Medulla oblongata (tissue), 1 donor: Measurements from ENCODE around the gene SCUBE1.
"Not testable (repeated sequence)": the region's sequence is repeated elsewhere in the genome, so short reads cannot be mapped to it uniquely, and the experiment has no call there.

Source experiments
- DNase-seq: peaks from one replicate; pipeline ENCODE4 v3.0.0-alpha.2; 2015; ENCODE audit errors: extremely low spot score

The SCUBE1 gene

GRCh38 chr22:43356881-43357280 lies 13.7 kb upstream of the SCUBE1 start:
- no peak for DNase-seq

GRCh38 chr22:43355688-43356087 lies 12.5 kb upstream of the SCUBE1 start:
- not testable (repeated sequence) for DNase-seq

DNA sequence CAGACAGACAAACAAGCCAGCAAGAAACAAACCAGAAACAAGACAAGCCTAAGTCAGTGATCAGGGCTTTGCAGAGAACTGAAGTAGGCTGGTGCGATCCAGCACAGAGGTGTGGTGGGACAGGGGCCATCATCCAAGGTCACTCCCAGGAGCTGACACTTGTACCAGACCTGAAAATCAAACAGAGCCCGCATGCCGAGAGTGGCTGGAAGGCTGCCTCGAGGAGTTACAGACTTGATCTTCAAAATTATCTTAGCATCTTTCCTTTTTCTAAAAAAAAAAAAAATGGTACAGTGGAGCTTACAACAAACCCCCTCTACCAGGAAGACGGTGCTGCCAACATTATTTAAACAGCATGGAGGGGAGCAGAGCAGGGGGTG lies 8.8 kb upstream of the SCUBE1 start:
- DNase-seq: no peak

DNA sequence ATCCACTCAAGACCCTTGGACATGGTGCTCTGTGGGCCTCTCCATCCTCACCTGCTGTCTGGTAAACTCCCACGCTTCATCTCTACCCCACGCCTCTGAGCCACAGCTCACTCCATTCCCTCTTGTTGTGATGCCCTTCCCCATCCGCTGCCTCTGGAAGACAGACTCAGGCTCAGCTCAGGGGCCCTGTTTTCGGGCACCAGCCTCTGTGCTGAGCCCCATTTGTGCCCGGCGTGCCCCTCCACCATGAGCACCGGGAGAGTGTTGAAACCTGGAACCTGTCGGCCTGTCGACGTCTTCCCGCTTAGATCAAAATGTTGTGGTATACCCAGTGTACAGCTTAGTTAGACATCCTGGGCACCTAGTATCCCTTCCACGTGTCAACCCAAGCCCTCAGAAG lies 6.5 kb upstream of the SCUBE1 start:
- DNase-seq: no peak

GRCh38 chr22:43346521-43346929 lies 3.4 kb upstream of the SCUBE1 start:
- peak; percentile 23 for DNase-seq

GRCh38 chr22:43345761-43346301 lies 2.7 kb upstream of the SCUBE1 start:
- no peak for DNase-seq

GRCh38 chr22:43345356-43345755 lies 2.2 kb upstream of the SCUBE1 start:
- DNase-seq: no peak

DNA sequence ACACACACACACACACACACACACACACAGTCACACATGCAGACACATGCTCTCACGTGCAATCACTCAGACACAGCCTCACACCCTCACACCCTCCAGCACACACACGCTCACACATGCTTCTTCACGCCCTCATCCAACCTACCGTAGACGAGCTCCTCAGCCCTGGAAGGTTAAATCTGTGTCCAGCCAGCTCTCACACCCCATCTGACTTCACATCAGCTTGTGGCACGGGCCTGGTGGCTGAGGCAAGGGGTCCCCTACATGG lies 1.3 kb upstream of the SCUBE1 start:
- DNase-seq: no peak

- no peak for DNase-seq
Measured at GRCh38 chr22:43343670-43344519, 723 bp upstream of the SCUBE1 start.

- no peak for DNase-seq
Measured at GRCh38 chr22:43342347-43343261, 568 bp downstream of the SCUBE1 start.

GRCh38 chr22:43341565-43341964 lies 1.6 kb downstream of the SCUBE1 start:
- DNase-seq: no peak

GRCh38 chr22:43338766-43339345 lies 4.3 kb downstream of the SCUBE1 start:
- DNase-seq: no peak

GRCh38 chr22:43337946-43338345 lies 5.2 kb downstream of the SCUBE1 start:
- DNase-seq: no peak

GRCh38 chr22:43337385-43337784 lies 5.8 kb downstream of the SCUBE1 start:
- no peak for DNase-seq

- DNase-seq: no peak
Measured at GRCh38 chr22:43334378-43334777, 8.8 kb downstream of the SCUBE1 start.

- DNase-seq: no peak
Measured at GRCh38 chr22:43333978-43334377, 9.2 kb downstream of the SCUBE1 start.

GRCh38 chr22:43333156-43333555 lies 10.0 kb downstream of the SCUBE1 start:
- DNase-seq: no peak

DNA sequence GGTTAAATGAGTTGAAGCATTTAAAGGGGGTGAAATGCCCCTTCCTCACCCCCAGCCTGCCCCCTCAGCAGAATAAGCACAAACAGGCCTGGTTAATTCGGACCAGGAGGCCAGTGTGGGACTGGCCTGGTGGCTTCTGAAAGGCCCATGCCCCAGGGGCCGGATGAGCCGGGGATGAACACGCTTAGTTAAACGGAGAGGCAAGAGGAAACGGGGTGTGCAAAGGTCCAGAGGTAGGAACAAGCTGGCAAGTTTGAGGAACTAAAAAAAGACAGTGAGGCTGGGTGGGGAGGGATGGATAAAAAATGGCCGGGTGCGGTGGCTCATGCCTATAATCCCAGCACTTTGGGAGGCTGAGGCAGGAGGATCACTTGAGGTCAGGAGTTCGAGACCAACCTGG lies 11.5 kb downstream of the SCUBE1 start:
- DNase-seq: no peak

GRCh38 chr22:43331069-43331451 lies 12.1 kb downstream of the SCUBE1 start:
- DNase-seq: no peak

DNA sequence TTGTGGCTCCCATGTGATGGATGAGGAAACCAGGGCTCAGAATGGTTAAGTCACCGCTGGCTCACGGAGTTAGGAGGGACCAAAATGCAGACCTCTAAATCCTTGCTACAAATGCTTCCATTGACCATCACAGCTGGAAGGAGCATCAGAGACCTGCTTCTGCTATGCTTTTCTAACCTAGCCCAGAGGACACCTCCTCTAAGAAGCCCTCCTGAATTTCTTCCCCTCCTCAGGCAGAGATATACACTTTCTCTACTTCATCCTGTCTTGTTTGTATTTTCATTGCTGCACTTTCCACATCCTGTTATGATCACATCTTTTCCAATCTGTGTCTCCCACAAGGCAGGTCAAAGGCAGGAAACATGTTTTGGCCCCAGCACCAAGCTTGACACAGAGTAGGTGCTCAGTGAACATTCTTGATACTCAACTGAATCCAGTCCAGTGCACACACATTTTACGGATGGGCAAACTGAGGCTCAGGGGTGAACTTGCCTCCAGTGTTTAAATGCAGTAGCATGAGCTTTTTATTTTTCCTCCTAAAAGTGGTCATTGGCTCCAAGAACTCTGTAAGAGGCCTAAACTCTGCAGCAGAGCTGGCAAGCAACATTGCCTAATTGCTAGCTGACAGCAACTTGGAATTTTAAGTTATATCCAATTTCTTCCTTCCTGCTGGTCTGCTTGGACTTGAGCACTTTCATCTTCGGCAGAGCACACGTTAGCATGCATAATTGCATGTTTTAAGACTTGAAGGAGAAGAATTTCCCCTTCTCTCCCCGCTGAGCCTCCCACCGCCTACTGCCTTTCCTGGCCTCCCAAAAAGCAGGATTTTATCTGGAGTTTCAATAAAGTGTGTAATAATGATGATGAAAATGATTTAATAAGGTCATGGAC lies 12.7 kb downstream of the SCUBE1 start:
- DNase-seq: no peak

- no peak for DNase-seq
Measured at GRCh38 chr22:43329061-43329460, 14.1 kb downstream of the SCUBE1 start.

GRCh38 chr22:43327157-43327438 lies 16.1 kb downstream of the SCUBE1 start:
- DNase-seq: no peak
